Measurements from ENCODE around the gene VPS16.

Gene VPS16

GRCh38 chr20:2840138-2840966 is at the start of gene VPS16, which contains the start of gene PCED1A:
TSS of gene VPS16 (plus strand) at chr20:2840745. CDS start at chr20:2840775, 30 bp downstream.
TSS of gene PCED1A (minus strand) at chr20:2840655. CDS start at chr20:2839912, 743 bp downstream.
- peak; percentile 42 to 93 (median 80) for DNase-seq

GRCh38 chr20:2793471-2793870 is 47.1 kb upstream of the VPS16 start:
- DNase-seq = no peak

GRCh38 chr20:2794202-2794748 is 46.3 kb upstream of the VPS16 start:
- no peak for DNase-seq

- DNase-seq = no peak
Measured at GRCh38 chr20:2794866-2795447, 45.6 kb upstream of the VPS16 start.

GRCh38 chr20:2795451-2795850 is 45.1 kb upstream of the VPS16 start:
- no peak for DNase-seq

- DNase-seq = no peak
Measured at GRCh38 chr20:2796011-2796660, 44.4 kb upstream of the VPS16 start.

GRCh38 chr20:2797136-2797983 is 43.2 kb upstream of the VPS16 start:
- DNase-seq = no peak

GRCh38 chr20:2798095-2798805 is 42.3 kb upstream of the VPS16 start:
- DNase-seq = no peak

- no peak for DNase-seq
Measured at GRCh38 chr20:2798814-2799213, 41.7 kb upstream of the VPS16 start.

GRCh38 chr20:2799271-2799670 is 41.3 kb upstream of the VPS16 start:
- no peak for DNase-seq

- DNase-seq = no peak
Measured at GRCh38 chr20:2799688-2800520, 40.6 kb upstream of the VPS16 start.

- DNase-seq = no peak
Measured at GRCh38 chr20:2800521-2801285, 39.8 kb upstream of the VPS16 start, which contains the start of gene CPXM1. TSS of gene CPXM1 (minus strand) at chr20:2800627. CDS start at chr20:2800572, 55 bp downstream.

GRCh38 chr20:2801286-2801728 is 39.2 kb upstream of the VPS16 start:
- no peak for DNase-seq

- DNase-seq = no peak
Measured at GRCh38 chr20:2804041-2804828, 36.3 kb upstream of the VPS16 start.

GRCh38 chr20:2804852-2805688 is 35.5 kb upstream of the VPS16 start:
- no peak for DNase-seq

GRCh38 chr20:2805689-2806350 is 34.7 kb upstream of the VPS16 start:
- no peak for DNase-seq
